HEK293T (cell line): ENCODE data around the gene CLRN3.

Experiments
- ARNT ChIP-seq: fragments of 450-650 bp; IDR thresholded peaks from 2 replicates; pipeline ENCODE4 v1.6.1; 2017; ENCODE audit warnings: mild to moderate bottlenecking
- BHLHE40 ChIP-seq: fragments of 450-650 bp; IDR thresholded peaks from 2 replicates; pipeline ENCODE4 v1.6.1; 2016; ENCODE audit warnings: mild to moderate bottlenecking, moderate library complexity, borderline replicate concordance
- CTBP1 ChIP-seq: fragments of 450-650 bp; IDR thresholded peaks from 2 replicates; pipeline ENCODE4 v1.6.1; 2016; ENCODE audit warnings: borderline replicate concordance
- ELF4 ChIP-seq: fragments of 450-650 bp; IDR thresholded peaks from 2 replicates; pipeline ENCODE4 v1.6.1; 2017; ENCODE audit warnings: antibody characterized with exemption
- FOXA1 ChIP-seq: fragments of 450-650 bp; IDR thresholded peaks from 2 replicates; pipeline ENCODE4 v1.6.1; 2016; ENCODE audit warnings: mild to moderate bottlenecking
- FOXK2 ChIP-seq: fragments of 450-650 bp; IDR thresholded peaks from 2 replicates; pipeline ENCODE4 v1.6.1; 2016; ENCODE audit warnings: mild to moderate bottlenecking
- FOXM1 ChIP-seq: fragments of 450-650 bp; IDR thresholded peaks from 2 replicates; pipeline ENCODE4 v1.6.1; 2017; ENCODE audit warnings: mild to moderate bottlenecking, borderline replicate concordance
- HDGF ChIP-seq: fragments of 450-650 bp; IDR thresholded peaks from 2 replicates; pipeline ENCODE4 v1.6.1; 2017; ENCODE audit warnings: antibody characterized with exemption, borderline replicate concordance
- L3MBTL2 ChIP-seq: fragments of 450-650 bp; conservative IDR thresholded peaks from 2 replicates; pipeline ENCODE4 v1.6.1; 2016; ENCODE audit warnings: mild to moderate bottlenecking
- LEF1 ChIP-seq: fragments of 450-650 bp; IDR thresholded peaks from 2 replicates; pipeline ENCODE4 v1.6.1; 2017; ENCODE audit warnings: mild to moderate bottlenecking, borderline replicate concordance
- NFRKB ChIP-seq: fragments of 450-650 bp; IDR thresholded peaks from 2 replicates; pipeline ENCODE4 v1.6.1; 2016; ENCODE audit warnings: mild to moderate bottlenecking, moderate library complexity
- SP1 ChIP-seq: fragments of 450-650 bp; IDR thresholded peaks from 2 replicates; pipeline ENCODE4 v1.6.1; 2017
- TARDBP ChIP-seq: fragments of 450-650 bp; IDR thresholded peaks from 2 replicates; pipeline ENCODE4 v1.6.1; 2016
- ZNF384 ChIP-seq: fragments of 450-650 bp; IDR thresholded peaks from 2 replicates; pipeline ENCODE4 v1.6.1; 2016

GRCh38 chr10:127889605-127890195, 3.0 kb downstream of the CLRN3 start:
- TF ChIP-seq BHLHE40: no peak
- TF ChIP-seq ELF4: no peak
- no peak for TF ChIP-seq ARNT
- no peak for TF ChIP-seq FOXK2
- TF ChIP-seq LEF1: no peak
- no peak for TF ChIP-seq SP1
- no peak for TF ChIP-seq FOXA1
- no peak for TF ChIP-seq HDGF
- no peak for TF ChIP-seq L3MBTL2
- no peak for TF ChIP-seq ZNF384
- TF ChIP-seq NFRKB: no peak
- no peak for TF ChIP-seq FOXM1
- no peak for TF ChIP-seq TARDBP
- TF ChIP-seq CTBP1: no peak
